Trophoblast cell (in vitro differentiated cells and primary cell): ENCODE results near the gene ABCG1.

Experiments
- DNase-seq, 2 donors: peaks; one replicate each; pipeline ENCODE4 v3.0.0-alpha.2; 2016
- H2AFZ ChIP-seq: 2 replicates; pipeline ENCODE4 v1.6.1; 2013; ENCODE audit warnings: low read length, moderate library complexity, mild to moderate bottlenecking; ENCODE audit not compliant: insufficient read depth, poor library complexity
- H2AK5ac ChIP-seq: 2 replicates; pipeline ENCODE4 v1.6.1; 2013; ENCODE audit warnings: mild to moderate bottlenecking, low read length
- H2BK120ac ChIP-seq: 2 replicates; pipeline ENCODE4 v1.6.1; 2013; ENCODE audit warnings: low read length, mild to moderate bottlenecking, moderate library complexity; ENCODE audit not compliant: insufficient read depth, poor library complexity
- H2BK12ac ChIP-seq: 2 replicates; pipeline ENCODE4 v1.6.1; 2013; ENCODE audit warnings: mild to moderate bottlenecking, low read length, moderate library complexity
- H2BK5ac ChIP-seq: 2 replicates; pipeline ENCODE4 v1.6.1; 2013; ENCODE audit warnings: low read length, low read depth, moderate library complexity, mild to moderate bottlenecking; ENCODE audit not compliant: poor library complexity
- H3K14ac ChIP-seq: 2 replicates; pipeline ENCODE4 v1.6.1; 2013; ENCODE audit warnings: mild to moderate bottlenecking, low read length
- H3K18ac ChIP-seq: 2 replicates; pipeline ENCODE4 v1.6.1; 2013; ENCODE audit warnings: mild to moderate bottlenecking, low read length
- H3K23ac ChIP-seq: 2 replicates; pipeline ENCODE4 v1.6.1; 2013; ENCODE audit warnings: low read length
- H3K27ac ChIP-seq: 2 replicates; pipeline ENCODE4 v1.5.1; 2013; ENCODE audit warnings: low read depth, mild to moderate bottlenecking, inconsistent platforms, low read length, moderate library complexity
- H3K27me3 ChIP-seq: 2 replicates; pipeline ENCODE4 v1.6.1; 2013; ENCODE audit warnings: inconsistent platforms, mild to moderate bottlenecking, low read length, moderate library complexity; ENCODE audit not compliant: insufficient read depth
- H3K36me3 ChIP-seq, 2 experiments: 1 replicate in 1 of 2; 2 replicates in 1 of 2; pipeline ENCODE4 v1.6.1; 2013; ENCODE audit warnings: low read length in 2 of 2, mild to moderate bottlenecking in 2 of 2, moderate library complexity in 1 of 2; ENCODE audit not compliant: insufficient read depth in 2 of 2, control insufficient read depth in 1 of 2
- H3K4ac ChIP-seq: 2 replicates; pipeline ENCODE4 v1.6.1; 2013; ENCODE audit warnings: low read depth, mild to moderate bottlenecking, low read length, moderate library complexity
- H3K4me1 ChIP-seq, 2 experiments: 1 replicate in 1 of 2; 2 replicates in 1 of 2; pipeline ENCODE4 v1.6.1; 2013; ENCODE audit warnings: low read length in 2 of 2, mild to moderate bottlenecking in 2 of 2, moderate library complexity in 1 of 2; ENCODE audit not compliant: insufficient read depth in 2 of 2, control insufficient read depth in 1 of 2
- H3K4me2 ChIP-seq: 2 replicates; pipeline ENCODE4 v1.6.1; 2013; ENCODE audit warnings: inconsistent platforms, mild to moderate bottlenecking, low read length, moderate library complexity
- H3K4me3 ChIP-seq: 2 replicates; pipeline ENCODE4 v1.5.1; 2013; ENCODE audit warnings: mild to moderate bottlenecking, low read depth, low read length, inconsistent platforms
- H3K79me1 ChIP-seq: one replicate; pipeline ENCODE4 v1.6.1; 2013; ENCODE audit warnings: low read length
- H3K79me2 ChIP-seq: 2 replicates; pipeline ENCODE4 v1.6.1; 2013; ENCODE audit warnings: low read length, mild to moderate bottlenecking; ENCODE audit not compliant: control insufficient read depth, insufficient read depth, poor library complexity
- H3K9ac ChIP-seq: 2 replicates; pipeline ENCODE4 v1.6.1; 2013; ENCODE audit warnings: mild to moderate bottlenecking, low read length
- H3K9me3 ChIP-seq: 2 replicates; pipeline ENCODE4 v1.6.1; 2013; ENCODE audit warnings: low read depth, mild to moderate bottlenecking, control low read depth, inconsistent platforms, low read length; ENCODE audit not compliant: insufficient read depth
- H4K12ac ChIP-seq: 2 replicates; pipeline ENCODE4 v1.6.1; 2013; ENCODE audit warnings: low read depth, mild to moderate bottlenecking, low read length, moderate library complexity
- H4K8ac ChIP-seq: 2 replicates; pipeline ENCODE4 v1.6.1; 2013; ENCODE audit warnings: low read depth, mild to moderate bottlenecking, low read length, moderate library complexity
- H4K91ac ChIP-seq: one replicate; pipeline ENCODE4 v1.6.1; 2013; ENCODE audit warnings: low read depth, mild to moderate bottlenecking, low read length, moderate library complexity
- WGBS: extraction: QIAGEN DNeasy Blood & Tissue Kit; methylation state at CpG from one replicate; pipeline ENCODE4 v1.1.7; 2013; ENCODE audit warnings: missing lambda C conversion rate; ENCODE audit not compliant: insufficient read length, insufficient coverage; ENCODE audit errors: extremely low coverage; 5-methylcytosine and 5-hydroxymethylcytosine counted together

Gene ABCG1

DNA sequence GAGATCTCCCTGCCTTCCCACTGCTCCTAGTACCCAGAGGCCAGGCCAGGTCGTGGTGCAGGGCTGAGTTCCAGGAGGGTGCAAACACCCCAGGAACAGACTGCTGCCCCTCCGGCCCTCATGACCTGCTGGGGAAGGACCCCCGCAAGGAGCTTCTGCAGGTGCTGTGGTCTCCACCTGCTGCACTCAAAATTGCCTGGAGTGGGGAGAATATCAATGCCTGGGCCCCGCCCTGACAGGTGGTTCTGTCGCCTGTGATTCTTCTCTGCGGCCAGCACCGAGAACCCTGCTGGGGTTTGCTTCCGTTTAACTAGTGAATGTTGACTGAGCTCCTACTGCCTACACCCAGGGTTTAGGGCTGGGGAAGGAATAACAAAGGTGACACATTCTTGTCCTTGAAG lies 98.4 kb downstream of the ABCG1 start:
- no peak overlapping the region for H3K9ac ChIP-seq
- no peaks in the 10 kb centered on the region for H3K27me3 ChIP-seq
- H4K12ac ChIP-seq: no peak overlapping the region
- no peak overlapping the region for H3K18ac ChIP-seq
- DNase-seq: no peak
- H3K14ac ChIP-seq: no peak overlapping the region
- no peak overlapping the region for H2BK120ac ChIP-seq
- H3K79me2 ChIP-seq: no peaks in the 10 kb centered on the region
- H3K4me2 ChIP-seq: no peak overlapping the region
- no peaks in the 10 kb centered on the region for H3K9me3 ChIP-seq
- H2AK5ac ChIP-seq: no peak overlapping the region
- no peak overlapping the region for H3K23ac ChIP-seq
- no peak overlapping the region for H4K91ac ChIP-seq
- no peak overlapping the region for H2BK12ac ChIP-seq
- no peak overlapping the region for H2AFZ ChIP-seq
- no CpG with 5 or more reads among the region's 8 CpGs for WGBS
- H3K4ac ChIP-seq: no peak overlapping the region
- H2BK5ac ChIP-seq: no peak overlapping the region
- H3K27ac ChIP-seq: no peak overlapping the region
- no peak overlapping the region for H3K4me3 ChIP-seq
- H3K79me1 ChIP-seq: no peaks in the 10 kb centered on the region
- H3K36me3 ChIP-seq: no peaks in the 10 kb centered on the region
- no peak overlapping the region for H4K8ac ChIP-seq
- no peaks in the 10 kb centered on the region for H3K4me1 ChIP-seq

DNA sequence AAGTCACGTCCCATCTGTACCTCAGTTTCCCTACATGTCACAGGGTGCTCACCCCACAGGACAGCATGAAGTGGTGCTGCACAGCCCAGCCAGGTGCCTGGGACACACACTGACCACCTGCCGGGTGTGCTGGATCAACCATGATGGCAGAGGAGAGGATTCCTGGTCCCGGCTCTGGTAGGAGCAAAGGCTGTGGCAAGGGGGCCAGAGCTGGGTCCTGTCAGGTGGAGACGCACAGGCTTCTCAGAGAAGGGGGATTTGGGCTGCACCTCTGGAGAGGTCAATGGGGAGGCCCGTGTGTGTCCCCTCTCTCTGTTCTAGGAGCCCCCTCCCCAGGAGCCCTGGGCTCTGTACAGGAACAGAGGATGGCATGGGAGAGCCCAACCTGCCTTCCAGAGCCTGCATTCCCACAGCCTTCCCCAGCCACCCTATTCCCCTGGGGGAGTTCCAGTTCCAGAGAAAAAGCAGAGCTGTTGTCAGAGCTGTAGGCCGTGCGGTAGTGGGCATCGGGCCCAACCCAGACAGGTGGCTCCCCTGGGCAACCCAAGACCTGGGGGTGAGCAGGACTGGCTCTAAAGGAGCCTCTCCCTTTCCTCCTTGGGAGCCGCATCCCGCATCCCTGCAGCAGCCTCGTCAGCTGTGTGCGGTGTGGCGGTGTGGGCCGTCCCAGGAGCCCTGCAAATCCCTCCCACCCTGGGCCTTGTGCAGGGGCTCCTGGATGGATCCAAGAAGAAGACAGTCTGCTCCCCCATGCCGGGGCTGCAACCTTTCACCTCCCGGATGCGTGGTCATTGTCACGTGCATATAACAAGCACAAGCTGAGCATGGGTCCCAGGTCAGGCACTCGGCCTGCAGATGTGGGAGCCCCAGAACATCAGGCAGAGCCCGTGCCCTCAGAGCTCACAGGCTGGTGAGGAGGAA lies 99.1 kb downstream of the ABCG1 start:
- no peaks in the 10 kb centered on the region for H3K4me1 ChIP-seq
- no peak overlapping the region for H3K23ac ChIP-seq
- no peak overlapping the region for H4K8ac ChIP-seq
- H3K36me3 ChIP-seq: no peaks in the 10 kb centered on the region
- no CpG with 5 or more reads among the region's 20 CpGs for WGBS
- H3K9ac ChIP-seq: no peak overlapping the region
- H3K79me1 ChIP-seq: no peaks in the 10 kb centered on the region
- H2BK5ac ChIP-seq: no peak overlapping the region
- H3K4ac ChIP-seq: no peak overlapping the region
- no peak overlapping the region for H3K14ac ChIP-seq
- H2AK5ac ChIP-seq: no peak overlapping the region
- no peak for DNase-seq
- H3K18ac ChIP-seq: no peak overlapping the region
- H2BK12ac ChIP-seq: no peak overlapping the region
- no peak overlapping the region for H2AFZ ChIP-seq
- no peak overlapping the region for H4K12ac ChIP-seq
- H3K4me3 ChIP-seq: no peak overlapping the region
- no peaks in the 10 kb centered on the region for H3K79me2 ChIP-seq
- H3K27me3 ChIP-seq: no peaks in the 10 kb centered on the region
- H2BK120ac ChIP-seq: no peak overlapping the region
- H4K91ac ChIP-seq: no peak overlapping the region
- H3K9me3 ChIP-seq: no peaks in the 10 kb centered on the region
- no peak overlapping the region for H3K4me2 ChIP-seq
- no peak overlapping the region for H3K27ac ChIP-seq

DNA sequence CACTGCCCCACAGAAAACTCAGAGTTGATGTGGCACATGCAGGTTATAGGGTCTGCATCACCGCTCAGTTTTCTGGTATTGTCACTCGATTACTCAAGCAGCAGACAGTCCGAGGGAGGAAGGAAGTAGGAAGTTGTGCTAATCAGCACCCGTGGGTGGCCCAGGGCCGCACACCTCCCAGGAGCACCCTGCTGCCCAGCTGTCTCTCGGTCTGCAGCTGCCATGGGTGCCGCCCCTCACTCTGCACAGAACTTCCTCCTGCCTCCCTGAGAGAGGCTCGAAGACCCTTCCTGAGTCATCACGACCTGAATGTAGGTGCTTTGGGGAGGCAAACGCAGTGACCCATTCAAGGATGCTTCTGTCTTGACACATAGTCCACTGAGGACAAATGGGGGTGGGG lies 100.4 kb downstream of the ABCG1 start:
- Histone ChIP-seq H4K91ac (no peak overlapping the region), H3K4me3 (no peak overlapping the region), H3K18ac (no peak overlapping the region), H3K9ac (no peak overlapping the region), H3K27ac (no peak overlapping the region), H3K27me3 (no peaks in the 10 kb centered on the region), H3K4me1 (no peaks in the 10 kb centered on the region), H3K36me3 (no peaks in the 10 kb centered on the region), H4K8ac (no peak overlapping the region), H3K4ac (no peak overlapping the region), H3K14ac (no peak overlapping the region), H4K12ac (no peak overlapping the region), H3K79me1 (no peaks in the 10 kb centered on the region), H3K9me3 (no peaks in the 10 kb centered on the region), H2BK12ac (no peak overlapping the region), H3K4me2 (no peak overlapping the region), H2AFZ (no peak overlapping the region), H3K23ac (no peak overlapping the region), H2BK5ac (no peak overlapping the region), H2BK120ac (no peak overlapping the region), H3K79me2 (no peaks in the 10 kb centered on the region), H2AK5ac (no peak overlapping the region)
- DNase-seq: no peak
- no CpG with 5 or more reads among the region's 10 CpGs for WGBS

DNA sequence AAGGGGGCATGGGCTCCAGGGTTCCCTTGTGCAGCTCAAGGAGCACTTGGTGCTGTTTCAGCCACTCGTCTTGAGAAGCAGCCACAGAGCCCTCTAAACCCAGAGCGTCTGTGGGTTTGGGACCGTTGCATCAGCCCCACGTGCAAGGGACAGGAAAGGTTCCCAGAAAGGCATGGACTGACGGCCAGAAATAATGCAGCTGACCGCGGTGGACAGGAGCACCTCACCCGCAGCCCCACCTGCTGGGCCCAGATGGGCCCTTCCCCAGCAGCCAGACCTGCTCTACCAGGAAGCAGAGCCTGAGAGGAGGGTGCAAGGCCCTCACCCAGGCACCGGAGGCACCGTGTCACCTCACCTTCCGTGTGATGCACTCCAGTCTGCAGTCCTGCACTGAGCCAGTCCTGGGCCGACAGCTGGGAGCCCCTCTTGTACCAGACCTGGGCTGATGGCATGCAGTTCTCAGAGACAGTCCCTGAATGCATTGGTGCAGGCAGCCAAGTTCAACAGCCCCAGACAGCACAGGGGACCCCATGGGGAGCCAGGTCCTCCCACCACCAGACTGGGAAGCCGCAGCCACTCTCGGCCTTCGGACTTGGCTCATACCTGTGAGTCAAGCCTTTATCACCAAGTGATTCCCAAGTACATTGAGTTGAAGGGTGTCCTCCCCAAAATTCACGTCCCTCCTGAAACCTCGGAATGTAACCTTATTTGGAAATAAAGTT lies 101.1 kb downstream of the ABCG1 start:
- Histone ChIP-seq H3K4me1 (peaks cover 0 to 3% of the 10 kb centered on the region in 2 experiments), H3K36me3 (no peaks in the 10 kb centered on the region), H3K79me2 (no peaks in the 10 kb centered on the region), H3K18ac (no peak overlapping the region), H3K14ac (no peak overlapping the region), H4K12ac (no peak overlapping the region), H3K27me3 (no peaks in the 10 kb centered on the region), H4K8ac (no peak overlapping the region), H2AFZ (no peak overlapping the region), H2BK120ac (no peak overlapping the region), H3K23ac (no peak overlapping the region), H2AK5ac (no peak overlapping the region), H3K27ac (no peak overlapping the region), H3K4me3 (no peak overlapping the region), H3K79me1 (no peaks in the 10 kb centered on the region), H3K4ac (no peak overlapping the region), H4K91ac (no peak overlapping the region), H2BK12ac (no peak overlapping the region), H3K9ac (no peak overlapping the region), H3K9me3 (peaks cover 3% of the 10 kb centered on the region), H3K4me2 (no peak overlapping the region), H2BK5ac (no peak overlapping the region)
- peak in 1 of 2 donors; percentile 31 for DNase-seq
- no CpG with 5 or more reads among the region's 17 CpGs for WGBS
